Prostate gland (tissue), 2 donors: ENCODE results near the gene OPTC. TPM values are rescaled to one million over a fixed set of nuclear protein-coding genes. Genes with fewer than 3 reads are reported as not detected.

ENCODE experiments used
- DNase-seq: peaks from one replicate; pipeline ENCODE4 v3.0.0-alpha.2; 2019; ENCODE audit warnings: low spot score
- H3K27ac ChIP-seq, 2 donors: fragments of 200-600 bp; sonication (generic); 2 replicates each; pipeline ENCODE4 v1.5.1; 2017 to 2019
- H3K27me3 ChIP-seq: fragments of 200-600 bp; sonication (generic); replicated peaks from 2 replicates; pipeline ENCODE4 v1.5.1; 2019; ENCODE audit not compliant: insufficient read depth
- H3K36me3 ChIP-seq, 2 donors: fragments of 200-600 bp; sonication (generic); 1 replicate in 1 of 2; 2 replicates in 1 of 2; pipeline versions ENCODE4 v1.5.1 to v1.8.1; 2017 to 2019
- H3K4me1 ChIP-seq: fragments of 200-600 bp; sonication (generic); replicated peaks from 2 replicates; pipeline ENCODE4 v1.5.1; 2019
- H3K4me3 ChIP-seq, 2 donors: fragments of 200-600 bp; sonication (generic); 2 replicates each; pipeline ENCODE4 v1.5.1; 2017 to 2019
- H3K9me3 ChIP-seq: fragments of 200-600 bp; sonication (generic); 2 replicates; pipeline ENCODE4 v1.5.1; 2017
- POLR2A ChIP-seq: fragments of 450-650 bp; IDR thresholded peaks from one replicate; pipeline ENCODE4 v1.6.1; 2016; ENCODE audit warnings: antibody characterized with exemption, mild to moderate bottlenecking
- POLR2AphosphoS5 ChIP-seq: sonication (generic); formaldehyde crosslinking; IDR thresholded peaks from one replicate; pipeline ENCODE4 v1.6.1; 2017; ENCODE audit warnings: antibody characterized with exemption
- WGBS: methylation state at CpG from one replicate; pipeline ENCODE4 v1.1.5; 2018; 5-methylcytosine and 5-hydroxymethylcytosine counted together
- intact Hi-C: fragments of 100-400 bp; cut with DNase I; formaldehyde crosslinking; loops from one replicate; pipeline ENCODE4 v1.14.2; 2022
- total RNA-seq, 2 donors: library from RNA; depleted of rRNA; stranded (reverse); fragments of >200 nt; gene quantifications; one replicate each; pipeline ENCODE4 v1.1.0, GENCODE V29; 2016
- TF ChIP-seq, protein P1 (sequence below), 4 experiments: fragments of 200-600 bp in 2 of 4; fragments of 450-650 bp in 2 of 4; sonication (generic) in 2 of 4; IDR thresholded peaks; 1 replicate in 3 of 4; 2 replicates in 1 of 4; pipeline ENCODE4 v1.5.1; 2016 to 2019; ENCODE audit warnings: antibody characterized with exemption in 4 of 4, mild to moderate bottlenecking in 2 of 4, moderate library complexity in 2 of 4

Gene OPTC
- total RNA-seq, 2 donors from 2014 or later, result not detected

DNA sequence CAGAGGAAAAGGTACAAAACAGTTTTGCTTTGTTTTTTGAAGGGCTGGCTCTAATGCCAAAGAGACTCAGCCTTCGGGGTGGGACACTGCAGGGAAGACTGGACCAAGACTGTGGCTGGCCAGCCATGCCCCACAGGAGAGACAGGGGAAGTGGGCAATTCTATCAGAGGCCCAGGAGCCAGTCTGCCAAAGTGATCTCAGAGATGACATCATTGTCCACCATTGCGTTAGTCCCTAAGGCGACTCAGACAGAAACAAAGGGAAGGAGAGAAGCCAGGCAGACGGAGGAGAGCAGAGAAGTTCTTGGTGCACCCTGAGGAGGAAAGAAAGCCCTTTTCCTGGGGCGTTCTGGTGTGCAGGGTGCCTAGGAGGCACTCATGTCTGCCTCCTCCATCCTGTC lies 26.4 kb downstream of the OPTC start:
- no peak overlapping the region for H3K27ac ChIP-seq

DNA sequence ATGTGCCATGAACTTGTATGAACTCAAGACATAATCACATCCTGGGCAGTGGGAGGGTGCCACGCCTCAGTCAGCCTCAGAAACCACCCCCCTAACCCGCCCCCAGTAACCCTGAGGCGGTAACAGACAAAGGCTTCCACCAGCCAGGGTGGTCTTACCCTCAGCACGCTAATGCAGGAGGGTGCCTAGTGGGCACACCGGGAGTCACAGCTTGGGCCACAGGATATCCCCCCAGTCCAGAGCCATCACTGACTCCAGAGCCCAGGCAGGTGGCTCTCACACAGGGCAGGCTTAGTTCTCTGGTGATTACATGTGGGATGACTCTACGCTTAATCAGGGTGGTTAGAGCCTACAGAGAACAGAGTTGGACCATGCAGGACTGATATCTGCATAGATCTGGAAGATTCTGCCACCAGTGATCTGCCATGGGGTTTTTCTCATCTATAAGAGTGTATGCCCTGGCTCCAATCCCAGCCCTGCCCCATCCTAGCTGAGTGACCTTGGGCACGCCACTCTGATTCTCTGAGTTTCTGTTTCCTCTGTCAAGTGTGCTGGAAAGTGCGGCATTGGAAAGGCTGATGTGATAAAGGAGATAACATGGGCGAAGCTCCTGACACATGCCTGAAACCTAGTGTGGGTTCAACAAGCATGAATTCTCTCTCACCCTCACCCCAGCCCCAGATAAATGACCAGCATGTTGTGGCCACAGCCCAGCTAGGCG lies 27.3 kb downstream of the OPTC start:
- TF ChIP-seq POLR2AphosphoS5 (no peak), POLR2A (no peak)
- TF ChIP-seq, protein P1, sequence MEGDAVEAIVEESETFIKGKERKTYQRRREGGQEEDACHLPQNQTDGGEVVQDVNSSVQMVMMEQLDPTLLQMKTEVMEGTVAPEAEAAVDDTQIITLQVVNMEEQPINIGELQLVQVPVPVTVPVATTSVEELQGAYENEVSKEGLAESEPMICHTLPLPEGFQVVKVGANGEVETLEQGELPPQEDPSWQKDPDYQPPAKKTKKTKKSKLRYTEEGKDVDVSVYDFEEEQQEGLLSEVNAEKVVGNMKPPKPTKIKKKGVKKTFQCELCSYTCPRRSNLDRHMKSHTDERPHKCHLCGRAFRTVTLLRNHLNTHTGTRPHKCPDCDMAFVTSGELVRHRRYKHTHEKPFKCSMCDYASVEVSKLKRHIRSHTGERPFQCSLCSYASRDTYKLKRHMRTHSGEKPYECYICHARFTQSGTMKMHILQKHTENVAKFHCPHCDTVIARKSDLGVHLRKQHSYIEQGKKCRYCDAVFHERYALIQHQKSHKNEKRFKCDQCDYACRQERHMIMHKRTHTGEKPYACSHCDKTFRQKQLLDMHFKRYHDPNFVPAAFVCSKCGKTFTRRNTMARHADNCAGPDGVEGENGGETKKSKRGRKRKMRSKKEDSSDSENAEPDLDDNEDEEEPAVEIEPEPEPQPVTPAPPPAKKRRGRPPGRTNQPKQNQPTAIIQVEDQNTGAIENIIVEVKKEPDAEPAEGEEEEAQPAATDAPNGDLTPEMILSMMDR (IDR thresholded peaks at IDR 0.05), result no peak
- no peaks in the 10 kb centered on the region for H3K36me3 ChIP-seq

More for the DNA sequence above, 26.4 kb downstream of the OPTC start:
- intact Hi-C loops, result no loop called here
- no peak overlapping the region for H3K4me3 ChIP-seq
- no peak for DNase-seq
- no peaks in the 10 kb centered on the region for H3K36me3 ChIP-seq
- H3K27me3 ChIP-seq, result no peaks in the 10 kb centered on the region
- H3K9me3 ChIP-seq, result no peaks in the 10 kb centered on the region
- TF ChIP-seq POLR2AphosphoS5 (no peak), POLR2A (no peak)
- TF ChIP-seq, protein P1 (IDR thresholded peaks at IDR 0.05), result no peak
- 84% methylated on average over 5 of the region's 5 CpGs for WGBS
- no peaks in the 10 kb centered on the region for H3K4me1 ChIP-seq

DNA sequence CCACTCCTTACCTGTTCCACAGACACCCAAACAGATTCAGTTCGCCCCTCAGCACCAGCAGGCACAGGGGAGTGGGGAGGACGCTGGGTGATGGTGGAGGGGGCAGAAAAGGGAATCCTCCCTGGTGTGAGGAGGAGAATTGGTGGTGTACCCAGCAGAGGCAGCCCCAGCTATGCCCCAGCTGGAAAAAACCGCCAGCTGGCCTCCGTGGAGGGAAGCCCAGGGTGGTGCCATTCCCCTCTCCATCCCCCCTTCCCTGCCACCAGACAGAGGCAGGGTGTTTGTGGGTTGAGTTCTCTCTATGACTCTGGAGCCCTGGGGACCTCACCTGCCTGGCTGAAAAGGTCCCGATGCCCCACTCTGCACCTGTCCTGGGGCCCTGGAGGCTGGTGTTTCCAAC lies 27.9 kb downstream of the OPTC start:
- Histone ChIP-seq H3K9me3 (no peaks in the 10 kb centered on the region), H3K27me3 (no peaks in the 10 kb centered on the region), H3K36me3 (no peaks in the 10 kb centered on the region), H3K4me3 (no peak overlapping the region), H3K27ac (no peak overlapping the region), H3K4me1 (no peaks in the 10 kb centered on the region)
- intact Hi-C loops, result no loop called here
- TF ChIP-seq POLR2AphosphoS5 (no peak), POLR2A (no peak)
- TF ChIP-seq, protein P1 (IDR thresholded peaks at IDR 0.05), result no peak
- WGBS, result 73% methylated on average over 5 of the region's 5 CpGs
- DNase-seq, result no peak

More for the DNA sequence above, 27.3 kb downstream of the OPTC start:
- Histone ChIP-seq H3K4me1 (no peaks in the 10 kb centered on the region), H3K4me3 (no peak overlapping the region), H3K27me3 (no peaks in the 10 kb centered on the region), H3K27ac (no peak overlapping the region), H3K9me3 (no peaks in the 10 kb centered on the region)
- intact Hi-C loops, result no loop called here
- 75% methylated on average over 10 of the region's 10 CpGs for WGBS
- no peak for DNase-seq

DNA sequence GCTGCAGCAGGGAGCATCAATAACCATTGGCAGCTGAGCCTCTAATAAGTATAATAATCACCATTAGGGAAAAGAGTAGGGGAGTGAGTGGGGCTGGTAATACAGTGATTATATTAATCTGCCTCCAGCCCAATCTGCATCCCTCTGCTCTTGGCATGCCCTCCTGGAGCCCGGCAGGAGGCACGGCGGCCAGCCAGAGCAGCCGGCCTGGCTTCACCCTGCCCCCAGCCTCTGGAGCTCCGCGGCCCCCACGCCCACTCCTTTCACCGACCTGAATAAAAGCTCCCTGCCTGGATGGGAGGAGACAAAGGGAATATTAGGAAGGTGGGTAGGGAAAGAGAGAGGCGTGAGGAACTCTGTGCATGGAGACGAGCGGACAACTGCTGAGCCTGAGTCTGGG lies 28.3 kb downstream of the OPTC start:
- no peak for TF ChIP-seq POLR2AphosphoS5
- TF ChIP-seq, protein P1 (IDR thresholded peaks at IDR 0.05), result no peak
- TF ChIP-seq POLR2A, result no peak
- H3K9me3 ChIP-seq, result no peaks in the 10 kb centered on the region
- H3K27me3 ChIP-seq, result no peaks in the 10 kb centered on the region
- H3K27ac ChIP-seq, result no peak overlapping the region
- no peaks in the 10 kb centered on the region for H3K4me1 ChIP-seq
- no peak for DNase-seq
- H3K36me3 ChIP-seq, result no peaks in the 10 kb centered on the region
- intact Hi-C loops, result no loop called here
- no peak overlapping the region for H3K4me3 ChIP-seq
- 54% methylated on average over 11 of the region's 11 CpGs for WGBS

DNA sequence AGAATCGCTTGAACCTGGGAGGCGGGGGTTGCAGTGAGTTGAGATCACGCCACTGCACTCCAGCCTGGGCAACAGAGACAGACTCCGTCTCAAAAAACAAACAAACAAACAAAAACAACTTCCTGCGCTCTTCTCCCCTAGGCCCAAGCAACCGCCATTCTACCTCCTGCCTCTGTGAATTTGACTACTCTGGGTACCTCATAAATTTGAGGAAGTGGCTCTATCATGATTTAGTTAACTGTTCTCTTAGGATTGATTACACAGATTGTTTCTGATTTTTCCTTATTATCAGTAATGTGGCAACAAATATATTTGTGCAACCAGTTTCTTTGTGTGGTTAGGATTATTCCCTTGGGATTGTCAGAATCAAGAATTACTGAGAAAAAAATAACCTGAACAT lies 29.7 kb downstream of the OPTC start:
- no peak overlapping the region for H3K27ac ChIP-seq

More for the DNA sequence above, 29.7 kb downstream of the OPTC start:
- intact Hi-C loops, result no loop called here
- Histone ChIP-seq H3K9me3 (no peaks in the 10 kb centered on the region), H3K27me3 (no peaks in the 10 kb centered on the region), H3K36me3 (no peaks in the 10 kb centered on the region), H3K4me1 (no peaks in the 10 kb centered on the region), H3K4me3 (no peak overlapping the region)
- DNase-seq, result no peak
- WGBS, result 96% methylated on average over 6 of the region's 6 CpGs
- TF ChIP-seq POLR2A (no peak), POLR2AphosphoS5 (no peak)
- TF ChIP-seq, protein P1 (IDR thresholded peaks at IDR 0.05), result no peak
